Transverse colon (tissue), 4 donors: Measurements from ENCODE around the gene HMGN4.

Source experiments
- CTCF ChIP-seq, 5 experiments: fragments of 200-600 bp in 3 of 5; fragments of 450-650 bp in 2 of 5; sonication (generic) in 3 of 5; IDR thresholded peaks; 1 replicate in 2 of 5; 2 replicates in 3 of 5; pipeline ENCODE4 v1.5.1; 2016 to 2017; ENCODE audit warnings: antibody characterized with exemption in 5 of 5, inconsistent platforms in 3 of 5, mild to moderate bottlenecking in 2 of 5, moderate library complexity in 1 of 5
- EP300 ChIP-seq: sonication (generic); formaldehyde crosslinking; IDR thresholded peaks from one replicate; pipeline ENCODE4 v1.6.1; 2017; ENCODE audit warnings: antibody characterized with exemption, low read depth
- POLR2A ChIP-seq: fragments of 450-650 bp; IDR thresholded peaks from one replicate; pipeline ENCODE4 v1.6.1; 2016; ENCODE audit warnings: antibody characterized with exemption, mild to moderate bottlenecking, moderate library complexity
- POLR2AphosphoS5 ChIP-seq, 3 donors: sonication (generic); formaldehyde crosslinking; IDR thresholded peaks; one replicate each; pipeline ENCODE4 v1.6.1; 2016; ENCODE audit warnings: antibody characterized with exemption in 3 of 3

- TF ChIP-seq POLR2A (no peak), CTCF (IDR thresholded peaks at IDR 0.05) (no peak), POLR2AphosphoS5 (IDR thresholded peaks at IDR 0.05) (no peak), EP300 (no peak)
These were observed 54.5 kb downstream of the HMGN4 start for GRCh38 chr6:26592649-26593048.
